ENCODE measurements around the gene HNF1B.
"Not testable (repeated sequence)": the region's sequence is repeated elsewhere in the genome, so short reads cannot be mapped to it uniquely, and the experiment has no call there.

The HNF1B gene, protein sequence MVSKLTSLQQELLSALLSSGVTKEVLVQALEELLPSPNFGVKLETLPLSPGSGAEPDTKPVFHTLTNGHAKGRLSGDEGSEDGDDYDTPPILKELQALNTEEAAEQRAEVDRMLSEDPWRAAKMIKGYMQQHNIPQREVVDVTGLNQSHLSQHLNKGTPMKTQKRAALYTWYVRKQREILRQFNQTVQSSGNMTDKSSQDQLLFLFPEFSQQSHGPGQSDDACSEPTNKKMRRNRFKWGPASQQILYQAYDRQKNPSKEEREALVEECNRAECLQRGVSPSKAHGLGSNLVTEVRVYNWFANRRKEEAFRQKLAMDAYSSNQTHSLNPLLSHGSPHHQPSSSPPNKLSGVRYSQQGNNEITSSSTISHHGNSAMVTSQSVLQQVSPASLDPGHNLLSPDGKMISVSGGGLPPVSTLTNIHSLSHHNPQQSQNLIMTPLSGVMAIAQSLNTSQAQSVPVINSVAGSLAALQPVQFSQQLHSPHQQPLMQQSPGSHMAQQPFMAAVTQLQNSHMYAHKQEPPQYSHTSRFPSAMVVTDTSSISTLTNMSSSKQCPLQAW
- total RNA-seq, result 0 reads per million in 2 donors

DNA sequence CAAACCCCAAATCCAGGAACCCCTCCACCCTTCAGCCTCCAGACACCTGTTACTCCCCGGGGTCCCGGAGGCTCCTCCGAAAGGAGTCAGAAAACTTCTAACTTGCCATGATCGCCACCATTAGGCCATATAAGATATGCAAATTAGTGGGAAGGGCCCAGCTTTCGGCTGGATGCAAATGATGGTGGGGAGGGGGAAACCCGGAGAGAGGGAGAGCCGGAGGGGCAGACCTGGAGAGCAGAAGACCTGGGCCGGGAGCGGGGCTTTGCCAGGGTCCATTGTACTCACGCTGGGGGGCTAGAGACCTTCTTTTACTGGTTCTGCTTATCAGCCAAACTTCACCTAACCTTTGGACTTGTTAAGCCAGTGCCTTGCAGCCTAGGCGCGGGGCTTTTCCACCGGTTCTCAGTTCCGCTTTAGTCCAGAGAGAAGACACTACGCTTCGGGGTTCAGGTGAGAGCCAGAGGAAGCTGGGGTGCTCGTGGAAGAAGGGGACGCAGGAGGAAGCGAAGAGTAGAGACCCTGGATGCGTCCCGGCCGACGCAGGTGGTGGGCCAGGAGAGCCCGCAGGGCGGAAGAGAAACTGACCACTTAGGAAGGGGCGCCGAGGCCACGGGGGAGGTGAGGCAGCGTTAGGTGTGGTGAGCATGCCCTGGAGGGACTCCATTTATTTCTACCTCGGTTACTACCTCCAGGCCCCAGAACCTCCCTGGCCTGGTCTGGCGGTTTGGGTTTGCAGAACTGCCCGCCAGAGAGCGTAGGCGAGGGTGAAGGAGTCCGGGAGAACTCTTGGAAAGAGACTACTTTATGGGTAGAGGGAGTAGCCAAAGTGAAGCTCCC lies at the start of gene HNF1B:
Gene HNF1B, minus strand, starts transcription at position 99 of the 840 bp plus-strand sequence. CDS start 175 bp downstream, outside the sequence.
- no peak for DNase-seq

DNA sequence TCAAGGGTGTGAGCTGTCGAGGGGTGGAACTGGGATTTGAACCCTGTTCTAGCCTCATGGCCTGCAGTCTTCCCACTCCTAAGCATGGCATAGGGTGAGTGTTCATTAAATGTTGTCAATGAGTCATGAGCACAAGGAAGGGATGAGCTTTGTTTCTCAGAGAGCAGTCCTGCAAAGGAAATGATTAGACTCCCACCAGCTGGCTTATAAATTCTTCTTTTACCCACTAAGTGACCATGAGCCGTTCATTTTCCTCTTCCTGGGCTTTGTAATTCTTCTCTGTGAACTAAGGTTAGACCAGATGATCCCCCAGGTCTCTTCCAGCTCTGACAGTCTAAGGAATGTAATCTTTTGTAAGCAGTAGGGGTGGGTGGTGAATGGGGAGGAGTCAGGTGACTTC lies 47.9 kb upstream of the HNF1B start:
- no peak for DNase-seq

DNA sequence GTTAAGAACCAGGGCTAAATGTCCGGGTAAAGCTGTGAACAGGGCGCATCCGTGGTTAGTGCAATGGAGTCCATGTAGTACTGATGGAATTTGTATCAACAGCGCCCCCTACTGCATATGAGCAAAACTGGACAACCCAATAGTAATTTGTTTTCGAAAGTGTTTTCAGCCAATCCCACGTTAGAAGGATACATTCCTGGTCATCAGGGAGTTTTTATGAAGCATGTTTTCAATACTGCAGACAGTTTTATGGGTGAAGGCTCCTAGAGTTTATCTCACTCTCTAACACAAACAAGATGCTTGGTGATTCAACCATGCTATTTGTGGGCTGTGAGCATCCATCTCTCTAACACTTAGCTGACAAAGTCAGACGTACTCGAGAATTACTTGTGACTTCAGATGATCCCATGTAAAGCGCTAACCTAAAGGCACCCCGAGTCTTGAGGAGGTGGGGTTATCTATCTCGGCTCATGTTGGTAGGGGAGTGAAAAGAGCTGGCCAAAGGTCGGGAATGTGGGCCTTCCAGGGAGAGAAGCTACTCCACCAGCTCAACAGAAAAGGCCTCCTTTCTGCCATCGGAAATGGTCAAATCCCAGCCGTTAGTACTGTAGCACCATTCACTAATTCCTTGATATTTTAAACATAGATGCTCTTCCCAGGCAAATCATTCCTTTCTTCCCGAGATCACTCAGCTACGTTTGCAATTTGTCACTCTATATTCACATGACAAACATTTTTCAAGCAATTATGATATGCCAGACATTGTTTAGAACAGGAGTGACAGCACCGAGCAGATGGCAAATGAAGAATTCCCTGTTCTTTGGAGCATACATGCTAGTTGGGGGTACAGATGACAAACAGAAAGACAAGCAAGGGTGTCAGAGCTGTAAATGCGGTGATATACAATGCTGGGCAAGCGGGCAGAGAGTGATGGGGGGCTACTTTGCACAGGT lies 46.9 kb upstream of the HNF1B start:
- DNase-seq, result peak; percentile 8

DNA sequence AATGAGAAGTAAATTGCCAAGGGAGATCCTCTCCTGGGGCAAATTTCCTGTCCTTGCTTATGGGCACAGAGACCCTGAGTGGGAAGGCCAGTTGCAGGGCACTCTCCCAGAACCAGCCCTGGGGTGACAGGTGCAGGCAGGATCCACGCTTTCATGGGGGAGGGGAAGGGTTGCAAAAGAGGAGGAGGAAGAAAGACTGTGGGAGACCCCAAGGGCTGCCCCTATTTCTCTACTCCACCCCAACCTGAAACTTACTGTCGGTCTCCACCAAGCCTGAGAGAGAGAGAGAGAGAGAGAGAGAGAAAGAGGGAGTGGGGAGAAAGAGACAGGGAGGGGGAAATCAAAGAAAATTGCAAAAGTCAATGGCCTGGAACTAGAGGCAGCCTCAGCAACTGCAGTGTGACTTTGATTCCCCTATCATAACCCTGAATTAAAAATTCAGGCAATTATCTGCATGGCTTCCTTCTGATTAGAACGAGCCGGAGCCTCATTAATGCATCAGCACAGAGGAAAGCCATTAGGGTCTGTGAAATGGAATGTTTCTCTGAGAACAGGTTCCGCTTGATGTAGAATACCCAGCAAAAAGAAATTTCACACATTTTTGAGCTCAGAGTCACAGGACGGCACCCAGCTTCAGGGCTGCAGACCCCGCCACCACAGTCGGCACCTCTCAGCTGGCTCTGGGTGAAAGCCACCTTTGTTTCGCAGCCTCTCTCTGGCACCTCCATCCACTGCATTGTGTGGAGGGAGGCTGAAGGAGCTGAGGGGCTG lies 45.1 kb upstream of the HNF1B start:
- DNase-seq, result no peak

DNA sequence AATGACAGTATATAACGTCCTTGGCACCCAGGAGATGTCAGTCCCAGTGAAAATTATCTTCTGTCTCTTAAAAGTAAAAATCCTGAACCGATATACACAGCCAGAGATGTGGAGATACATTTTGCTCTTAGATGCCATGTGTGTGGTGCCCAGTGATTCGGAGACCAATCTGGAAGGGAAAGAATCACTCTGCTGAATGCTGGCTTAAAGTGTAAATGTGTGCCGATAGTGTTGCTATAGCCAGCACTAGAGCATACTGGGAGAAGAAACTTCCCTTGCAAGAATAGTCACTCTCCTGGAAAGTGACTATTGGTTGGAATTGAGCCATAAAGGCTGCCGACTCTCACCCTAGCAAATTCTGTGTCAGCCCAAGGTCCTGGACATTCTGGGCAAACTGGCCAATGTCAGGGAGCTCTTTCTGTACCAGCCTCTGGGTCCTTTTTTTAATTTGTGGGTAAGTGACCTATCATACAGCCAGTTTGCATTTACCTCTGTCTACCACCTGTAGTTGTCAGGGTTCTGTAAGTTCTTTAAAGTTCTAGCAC lies 44.2 kb upstream of the HNF1B start:
- DNase-seq, result no peak

DNA sequence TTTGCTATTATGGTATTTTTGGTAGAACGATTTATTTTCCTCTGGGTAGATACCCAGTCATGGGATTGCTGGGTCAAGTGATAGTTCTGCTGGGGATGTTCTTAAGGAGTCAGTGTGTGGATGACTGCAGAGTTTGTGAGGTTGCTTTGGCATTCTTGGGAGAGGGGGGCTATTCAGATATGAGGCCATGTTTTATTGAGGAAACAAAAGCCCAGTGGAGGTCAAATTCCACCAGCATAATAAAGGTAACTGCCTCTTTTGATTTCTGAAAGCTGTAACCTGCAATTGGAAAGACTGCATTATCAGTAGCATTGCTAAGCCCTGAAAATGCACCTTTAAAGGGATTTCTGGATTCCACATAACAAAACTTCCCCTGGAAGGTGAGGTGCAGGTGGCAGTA lies 43.7 kb upstream of the HNF1B start:
- no peak for DNase-seq

DNA sequence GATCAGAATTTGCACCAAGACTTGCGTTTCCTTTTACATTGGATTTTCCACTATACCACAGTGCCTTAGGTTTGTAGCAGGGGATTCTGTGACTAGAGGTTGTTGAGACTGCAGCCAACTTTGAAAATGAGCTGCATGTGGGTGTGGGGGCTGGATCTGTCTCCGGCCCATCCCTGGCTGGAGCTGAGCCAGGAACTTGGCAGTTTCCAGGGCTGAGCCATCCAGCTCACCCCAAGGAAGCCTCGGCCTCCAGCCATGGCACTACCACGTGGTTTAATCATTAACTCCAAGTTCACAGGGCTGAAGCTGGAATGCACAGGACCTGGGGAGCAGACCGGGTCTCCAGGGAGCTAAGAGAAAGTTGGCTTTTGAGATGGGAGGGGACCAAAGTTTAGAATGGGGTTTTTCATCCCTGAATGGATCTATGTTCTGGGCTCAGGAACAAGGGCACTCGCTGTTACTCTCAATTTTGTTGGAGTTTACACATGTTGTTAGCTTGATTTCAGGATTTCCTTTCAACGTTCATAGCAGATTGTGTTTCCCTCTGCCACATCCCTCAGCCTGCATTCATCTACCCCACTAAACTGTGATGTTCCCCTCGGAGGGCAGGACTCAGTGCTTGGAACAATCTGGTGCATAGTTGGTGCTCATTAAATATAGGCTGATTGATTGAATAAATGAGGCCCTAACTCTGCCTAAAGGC lies 42.3 kb upstream of the HNF1B start:
- no peak for DNase-seq

DNA sequence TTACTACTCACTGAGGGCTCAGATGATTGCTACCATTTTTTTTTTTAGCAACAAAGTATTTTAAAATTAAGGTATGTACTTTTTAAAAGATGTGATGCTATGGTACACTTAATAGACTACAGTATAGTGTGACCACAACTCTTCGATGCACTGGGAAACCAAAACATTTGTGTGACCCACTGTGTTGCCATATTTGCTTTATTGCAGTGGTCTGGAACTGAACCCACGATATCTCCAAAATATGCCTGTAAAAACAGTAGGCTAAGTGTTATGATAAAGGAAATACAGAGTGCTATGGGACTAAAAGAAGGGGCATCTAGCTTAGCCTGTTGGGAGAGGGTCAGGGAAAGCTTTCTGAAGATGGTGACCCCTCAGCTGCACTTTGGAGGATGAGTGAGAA lies 41.6 kb upstream of the HNF1B start:
- no peak for DNase-seq

DNA sequence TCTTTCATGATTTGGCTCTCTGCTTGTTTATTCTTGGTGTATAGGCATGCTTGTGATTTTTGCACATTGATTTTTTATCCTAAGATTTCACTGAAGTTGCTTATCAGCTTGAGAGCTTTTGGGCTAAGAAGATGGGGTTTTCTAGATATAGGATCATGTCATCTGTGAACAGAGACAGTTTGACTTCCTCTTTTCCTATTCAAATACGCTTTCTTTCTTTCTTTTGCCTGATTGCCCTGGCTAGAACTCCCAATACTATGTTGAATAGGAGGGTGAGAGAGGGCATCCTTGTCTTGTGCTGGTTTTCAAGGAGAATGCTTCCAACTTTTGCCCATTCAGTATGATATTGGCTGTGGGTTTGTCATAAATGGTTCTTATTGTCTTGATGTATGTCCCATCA lies 37.6 kb upstream of the HNF1B start:
- DNase-seq, result not testable (repeated sequence)

DNA sequence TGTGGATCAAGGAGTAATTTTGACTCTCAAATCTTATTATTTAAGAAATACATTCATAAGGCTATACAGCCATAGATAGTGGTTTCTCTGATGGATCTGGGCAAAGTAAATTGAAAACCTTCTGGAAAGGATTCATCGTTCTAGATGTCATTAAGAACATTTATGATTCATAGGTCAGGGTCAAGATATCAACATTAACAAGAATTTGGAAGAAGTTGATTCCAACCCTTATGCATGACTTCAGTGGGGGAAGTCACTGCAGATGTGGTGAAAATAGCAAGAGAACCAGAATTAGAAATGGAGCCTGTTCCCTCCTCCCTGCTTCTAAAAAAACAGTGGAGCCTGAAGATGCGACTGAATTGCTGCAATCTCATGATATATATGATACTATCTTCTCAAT lies 36.6 kb upstream of the HNF1B start:
- no peak for DNase-seq

DNA sequence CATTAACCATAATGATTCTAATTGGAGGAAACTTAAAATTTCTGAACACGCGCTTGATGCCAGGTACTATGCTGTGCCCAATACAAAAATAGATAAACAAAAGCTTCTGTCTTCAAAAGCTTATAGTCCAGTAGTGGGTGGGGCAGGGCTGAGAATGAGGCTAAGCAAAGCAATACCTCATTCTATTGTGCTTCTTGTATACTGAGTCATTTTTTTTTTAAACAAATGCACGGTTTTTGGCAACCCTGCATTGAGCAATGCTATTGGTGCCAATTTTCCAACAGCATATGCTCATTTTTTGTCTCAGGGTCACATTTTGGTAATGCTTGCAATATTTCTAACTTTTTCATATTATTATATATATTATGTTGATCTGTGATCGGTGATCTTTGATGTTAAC lies 34.7 kb upstream of the HNF1B start:
- no peak for DNase-seq

DNA sequence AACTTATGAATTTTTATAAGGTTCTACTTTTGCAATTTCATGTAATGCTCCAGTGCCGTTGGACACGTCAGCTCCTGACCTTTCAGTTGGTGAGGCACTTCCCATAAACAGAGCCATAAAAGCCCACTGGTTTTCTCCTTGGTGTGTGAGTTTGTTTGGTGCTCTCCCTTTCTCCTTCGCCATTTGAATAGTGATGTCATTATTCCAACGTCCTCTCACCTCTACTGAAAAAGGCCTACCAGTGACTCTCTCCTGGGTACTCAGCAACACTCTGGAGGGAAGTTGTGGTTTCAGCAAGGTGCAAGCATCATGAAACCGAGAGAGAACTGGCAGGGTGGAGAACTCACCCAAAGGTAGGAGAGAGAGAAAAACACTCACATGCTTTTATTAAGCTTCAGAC lies 29.6 kb upstream of the HNF1B start:
- DNase-seq, result no peak

DNA sequence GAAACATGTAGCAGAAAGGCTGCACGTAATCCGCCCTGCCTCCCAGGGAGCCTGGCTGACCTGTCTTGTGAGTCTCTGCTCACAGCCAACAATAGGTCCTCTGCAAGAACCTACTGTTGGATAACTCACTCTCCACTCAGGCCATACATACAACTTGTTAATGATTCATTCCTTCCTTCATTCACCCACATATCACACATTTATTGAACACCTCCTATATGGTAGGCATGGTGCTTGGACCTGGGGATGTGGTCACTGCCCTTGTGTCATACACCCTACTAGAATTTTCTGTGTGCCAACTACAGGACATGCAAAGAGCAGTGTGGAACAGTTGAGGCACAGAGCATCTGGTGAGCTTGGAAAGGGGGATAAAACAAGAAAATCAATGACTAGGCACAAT lies 28.1 kb upstream of the HNF1B start:
- DNase-seq, result no peak

DNA sequence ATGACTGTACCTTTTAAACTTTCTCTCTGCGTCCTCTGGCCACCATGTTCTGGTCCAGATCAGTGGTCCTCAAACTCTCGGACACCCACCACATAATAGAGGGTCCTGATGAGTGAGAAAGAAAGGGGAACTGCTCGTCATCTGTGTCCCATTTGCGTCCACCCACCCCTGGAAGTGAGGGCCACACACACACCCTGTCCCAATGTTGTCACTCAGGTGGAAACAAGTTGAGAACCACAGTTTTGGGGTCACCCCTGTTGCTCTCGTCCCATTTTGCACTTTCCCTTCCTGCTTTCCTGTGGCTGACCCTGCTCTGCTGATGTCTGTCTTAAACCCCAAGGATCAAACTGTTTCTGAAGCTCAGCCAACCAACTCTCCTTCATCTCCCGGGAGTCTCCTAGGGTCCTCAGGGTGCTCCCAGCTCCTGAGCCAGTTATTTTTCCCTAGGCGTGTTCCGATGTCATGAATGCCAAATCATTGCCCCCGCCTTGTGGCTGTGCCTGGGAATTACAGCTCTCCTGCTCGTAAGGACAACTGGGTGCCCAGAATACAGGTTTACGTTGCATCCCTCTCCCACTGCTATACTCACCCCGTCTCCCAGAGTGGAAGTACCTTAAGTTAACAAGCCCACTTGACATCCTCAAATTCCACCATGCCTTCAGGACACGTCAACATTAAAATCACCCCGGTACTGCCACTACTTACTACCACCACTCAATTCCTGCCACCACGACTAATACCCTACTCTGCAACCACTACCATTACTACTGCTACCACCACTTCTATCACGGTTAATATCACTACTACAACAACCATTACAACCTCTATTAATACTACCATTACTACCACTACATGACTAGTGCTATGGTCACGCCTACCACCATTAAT lies 26.0 kb upstream of the HNF1B start:
- DNase-seq, result no peak

DNA sequence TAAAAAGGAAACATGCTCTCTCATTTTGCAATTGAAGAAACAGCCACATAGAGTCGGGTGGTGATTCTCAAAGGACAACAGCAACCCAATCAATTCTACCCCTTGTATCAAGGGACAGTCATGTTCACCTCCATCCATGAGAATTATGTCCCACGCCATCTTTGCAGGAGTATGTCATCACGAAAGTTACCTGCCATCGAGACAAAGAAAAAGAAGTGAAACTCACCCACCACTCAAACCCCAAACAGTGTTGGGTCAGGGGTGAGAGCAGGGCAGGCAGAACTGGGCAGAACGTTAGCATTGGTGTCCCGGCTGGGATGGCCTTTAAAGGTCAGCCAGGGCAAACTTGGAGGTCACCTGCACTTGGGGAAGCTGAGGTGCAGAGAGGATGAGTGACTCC lies 24.2 kb upstream of the HNF1B start:
- no peak for DNase-seq

DNA sequence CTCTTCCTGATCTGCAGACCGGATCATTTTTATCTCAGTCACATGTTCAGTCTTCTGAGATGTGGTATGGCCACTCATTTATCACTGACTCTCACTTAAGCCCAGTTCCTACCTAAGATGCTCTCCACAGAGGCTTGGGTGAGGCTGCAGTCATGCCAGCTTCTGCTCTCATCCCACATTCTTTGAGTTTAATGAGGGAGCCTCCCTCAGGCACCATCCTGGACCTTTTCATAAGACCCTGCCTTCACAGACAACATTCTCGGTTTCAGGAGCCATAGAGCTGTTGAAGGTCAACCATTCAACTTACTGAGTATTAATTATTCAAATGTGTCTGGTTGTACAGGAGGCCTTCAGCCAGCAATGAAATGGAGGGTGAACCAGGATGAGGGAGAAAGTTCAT lies 23.6 kb upstream of the HNF1B start:
- no peak for DNase-seq

DNA sequence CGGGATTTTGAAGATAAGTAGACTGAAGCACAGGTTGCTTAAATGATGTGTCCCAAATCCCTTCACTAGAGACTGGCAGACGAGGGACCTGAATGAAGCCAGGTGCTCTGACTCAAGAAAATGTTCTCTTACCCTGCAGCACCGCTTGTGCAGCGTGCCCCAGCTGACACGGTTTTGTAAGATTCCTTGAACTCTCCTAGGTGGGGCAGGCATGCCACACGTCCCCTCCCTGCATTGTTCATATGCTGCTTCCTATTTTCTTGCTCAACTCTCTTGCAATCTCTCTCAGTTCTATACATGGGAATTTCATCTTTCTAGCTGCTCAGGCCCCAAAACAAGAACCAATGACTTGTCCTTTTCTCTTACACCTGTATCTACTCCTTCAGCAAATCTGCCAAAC lies 22.1 kb upstream of the HNF1B start:
- no peak for DNase-seq

DNA sequence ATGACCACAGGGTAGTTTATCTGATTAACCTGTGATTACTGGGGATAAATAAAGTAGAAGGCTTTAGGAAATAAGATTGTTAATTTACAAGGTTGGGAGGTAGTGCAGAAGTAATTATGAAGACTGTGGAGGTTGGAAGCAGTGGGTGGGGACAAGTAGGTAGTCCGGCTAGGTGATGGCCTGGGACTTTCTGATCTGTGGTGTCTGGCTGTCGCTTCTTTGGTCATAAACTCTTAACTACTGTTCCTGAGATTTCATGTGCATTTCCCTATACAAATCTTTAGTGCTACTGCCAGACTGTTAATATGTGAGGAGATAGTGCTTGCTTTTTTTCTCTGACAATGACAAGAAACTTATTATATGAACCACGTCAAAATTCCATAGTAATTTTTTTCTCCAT lies 19.5 kb upstream of the HNF1B start:
- DNase-seq, result no peak

DNA sequence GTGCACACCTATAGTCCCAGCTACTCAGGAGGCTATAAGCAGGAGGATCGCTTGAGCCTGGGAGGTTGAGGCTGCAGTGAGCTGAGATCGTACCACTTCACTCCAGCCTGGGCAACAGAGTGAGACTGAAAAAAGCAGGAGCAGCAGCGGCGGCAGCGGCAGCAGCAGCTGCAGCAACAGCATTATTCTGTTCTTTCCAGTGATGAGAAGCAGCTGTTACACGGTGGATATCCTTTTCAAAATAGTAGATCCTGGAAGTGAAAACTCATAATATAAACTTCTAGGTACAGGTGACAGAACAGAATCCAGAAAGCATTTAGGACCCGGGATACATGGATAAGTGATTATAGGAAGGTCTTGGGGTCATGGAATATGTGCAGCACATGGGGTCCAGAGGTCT lies 17.8 kb upstream of the HNF1B start:
- DNase-seq, result no peak

DNA sequence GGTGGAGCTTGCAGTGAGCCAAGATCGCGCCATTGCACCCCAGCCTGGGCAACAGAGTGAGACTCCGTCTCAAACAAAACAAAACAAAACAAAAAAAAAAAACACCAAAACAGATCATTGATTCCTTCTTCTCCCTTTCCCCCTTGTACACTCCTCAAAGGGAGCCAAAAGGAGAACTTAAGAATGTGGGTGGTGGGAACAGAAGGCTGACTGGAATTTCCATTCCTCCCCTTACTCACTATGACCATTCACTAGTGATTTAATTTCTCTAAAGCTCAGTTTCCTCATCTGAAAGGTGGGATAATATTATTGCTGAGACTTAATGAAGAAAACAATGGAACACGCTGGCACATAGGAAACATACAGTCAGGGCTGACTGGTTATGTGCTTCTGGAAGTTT lies 17.1 kb upstream of the HNF1B start:
- DNase-seq, result no peak

Data from T-helper 9 cell (primary cell).